Caco-2 (cell line): ENCODE measurements around the gene RUNX1. TPM values are rescaled to one million over a fixed set of nuclear protein-coding genes. Genes with fewer than 3 reads are reported as not detected.

Experiments
- BruUV-seq: library from RNA; stranded (reverse); fragments of 400-500 nt; replicated peaks from 2 replicates; lab custom pipeline; 2021; lab: Mats Ljungman, UMichigan
- CTCF ChIA-PET: fragments of 300-600 bp; sonication (Branson Sonifier 250); formaldehyde crosslinking; loops from one replicate; lab custom pipeline; 2022; ENCODE audit warnings: antibody characterized with exemption; lab: Charles Lee
- POLR2A ChIA-PET: fragments of 300-600 bp; sonication (Branson Sonifier 250); formaldehyde crosslinking; loops from one replicate; lab custom pipeline; 2022; ENCODE audit warnings: antibody characterized with exemption; lab: Charles Lee
- DNase-seq, 2 experiments: peaks; one replicate each; pipeline versions ENCODE4 v3.0.0 to v3.0.0-alpha.2; 2020 to 2022
- H3K27me3 ChIP-seq: replicated peaks from 2 replicates; pipeline ENCODE4 v1.6.0; 2011; ENCODE audit warnings: low read length; ENCODE audit not compliant: control insufficient read depth, insufficient read depth
- H3K36me3 ChIP-seq: 2 replicates; pipeline ENCODE4 v1.5.1; 2011; ENCODE audit warnings: low read length; ENCODE audit not compliant: control insufficient read depth, insufficient read depth
- H3K4me1 ChIP-seq: fragments of 250-450 bp; sonication (Bioruptor Pico); 2 replicates; pipeline ENCODE4 v1.5.1; 2020; ENCODE audit warnings: mild to moderate bottlenecking
- H3K4me3 ChIP-seq: 2 replicates; pipeline ENCODE4 v1.5.1; 2011; ENCODE audit warnings: low read depth, mild to moderate bottlenecking, control low read depth, low read length
- H3K9me3 ChIP-seq: fragments of 250-450 bp; sonication (Bioruptor Pico); 2 replicates; pipeline ENCODE4 v1.5.1; 2020; ENCODE audit warnings: mild to moderate bottlenecking, moderate library complexity
- H3K27ac Mint-ChIP-seq: one replicate; pipeline ENCODE4 v1.8.0; 2022; ENCODE audit warnings: mixed read lengths; ENCODE audit not compliant: unreplicated experiment
- H3K27me3 Mint-ChIP-seq: one replicate; pipeline ENCODE4 v1.8.0; 2022; ENCODE audit warnings: mixed read lengths; ENCODE audit not compliant: insufficient read depth, unreplicated experiment
- H3K36me3 Mint-ChIP-seq: one replicate; pipeline ENCODE4 v1.8.0; 2022; ENCODE audit warnings: mild to moderate bottlenecking, mixed read lengths; ENCODE audit not compliant: insufficient read depth, unreplicated experiment
- H3K4me1 Mint-ChIP-seq: one replicate; pipeline ENCODE4 v1.8.0; 2022; ENCODE audit warnings: low read depth, mixed read lengths; ENCODE audit not compliant: unreplicated experiment
- H3K4me3 Mint-ChIP-seq: one replicate; pipeline ENCODE4 v1.8.0; 2022; ENCODE audit warnings: mild to moderate bottlenecking, moderate library complexity, mixed read lengths; ENCODE audit not compliant: unreplicated experiment
- H3K9me3 Mint-ChIP-seq: one replicate; pipeline ENCODE4 v1.8.0; 2022; ENCODE audit warnings: mixed read lengths; ENCODE audit not compliant: unreplicated experiment
- intact Hi-C: fragments of 100-400 bp; cut with micrococcal nuclease; formaldehyde crosslinking; loops from one replicate; pipeline ENCODE4 v1.10.0; 2022; ENCODE audit not compliant: unreplicated experiment
- total RNA-seq: library from RNA; stranded (reverse); gene quantifications from 2 replicates; pipeline ENCODE4 v1.2.3, GENCODE V29; 2022
- TF ChIP-seq, protein P1 (sequence below), 2 experiments: fragments of 200-600 bp in 1 of 2; IDR thresholded peaks; 1 replicate in 1 of 2; 2 replicates in 1 of 2; pipeline versions ENCODE4 v1.5.1 to v1.8.0; 2011 to 2022; ENCODE audit warnings: antibody characterized with exemption in 1 of 2, control low read depth in 1 of 2, inconsistent platforms in 1 of 2, low read depth in 1 of 2, low read length in 1 of 2, mild to moderate bottlenecking in 1 of 2, moderate library complexity in 1 of 2; ENCODE audit not compliant: insufficient read depth in 1 of 2, severe bottlenecking in 1 of 2, unreplicated experiment in 1 of 2

The RUNX1 gene
- total RNA-seq, 1 experiment from 2014 or later: 11.7 TPM

DNA sequence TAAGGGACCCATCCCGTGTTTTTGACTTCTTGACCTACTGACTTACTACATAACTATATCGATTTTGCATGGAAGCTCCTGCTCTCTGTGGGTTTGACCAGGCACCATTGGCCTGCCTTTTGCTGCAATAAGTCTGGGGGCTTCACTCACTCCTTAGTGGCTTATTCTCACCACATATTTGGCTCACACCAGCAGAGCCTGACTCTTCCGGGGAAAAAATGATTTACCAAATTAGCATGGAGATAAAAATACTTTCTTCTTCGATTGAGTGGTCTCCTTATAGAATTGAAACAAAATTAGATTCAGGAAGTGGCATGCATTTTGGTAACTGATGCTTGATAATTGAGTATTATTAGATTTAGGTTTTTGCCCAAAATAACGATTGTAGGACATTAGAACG lies 129.7 kb downstream of the RUNX1 start:
- Histone ChIP-seq H3K4me3 (no peak overlapping the region), H3K9me3 (no peaks in the 10 kb centered on the region), H3K36me3 (no peaks in the 10 kb centered on the region), H3K27me3 (no peaks in the 10 kb centered on the region), H3K4me1 (peaks cover 7% of the 10 kb centered on the region; the same call in 1 of the 2 replicates)
- peaks cover 7% of the 10 kb centered on the region for H3K4me1 Mint-ChIP-seq
- TF ChIP-seq, protein P1, sequence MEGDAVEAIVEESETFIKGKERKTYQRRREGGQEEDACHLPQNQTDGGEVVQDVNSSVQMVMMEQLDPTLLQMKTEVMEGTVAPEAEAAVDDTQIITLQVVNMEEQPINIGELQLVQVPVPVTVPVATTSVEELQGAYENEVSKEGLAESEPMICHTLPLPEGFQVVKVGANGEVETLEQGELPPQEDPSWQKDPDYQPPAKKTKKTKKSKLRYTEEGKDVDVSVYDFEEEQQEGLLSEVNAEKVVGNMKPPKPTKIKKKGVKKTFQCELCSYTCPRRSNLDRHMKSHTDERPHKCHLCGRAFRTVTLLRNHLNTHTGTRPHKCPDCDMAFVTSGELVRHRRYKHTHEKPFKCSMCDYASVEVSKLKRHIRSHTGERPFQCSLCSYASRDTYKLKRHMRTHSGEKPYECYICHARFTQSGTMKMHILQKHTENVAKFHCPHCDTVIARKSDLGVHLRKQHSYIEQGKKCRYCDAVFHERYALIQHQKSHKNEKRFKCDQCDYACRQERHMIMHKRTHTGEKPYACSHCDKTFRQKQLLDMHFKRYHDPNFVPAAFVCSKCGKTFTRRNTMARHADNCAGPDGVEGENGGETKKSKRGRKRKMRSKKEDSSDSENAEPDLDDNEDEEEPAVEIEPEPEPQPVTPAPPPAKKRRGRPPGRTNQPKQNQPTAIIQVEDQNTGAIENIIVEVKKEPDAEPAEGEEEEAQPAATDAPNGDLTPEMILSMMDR (IDR thresholded peaks at IDR 0.05; ENCODE audit: insufficient read depth in 1 of 2, low read depth in 1 of 2, low read length in 1 of 2, severe bottlenecking in 1 of 2, unreplicated experiment in 1 of 2): no peak
- H3K27me3 Mint-ChIP-seq: no peaks in the 10 kb centered on the region
- ChIA-PET POLR2A (no interaction called here), CTCF (no interaction called here)
- H3K9me3 Mint-ChIP-seq: no peaks in the 10 kb centered on the region
- no peak overlapping the region for H3K4me3 Mint-ChIP-seq
- H3K36me3 Mint-ChIP-seq: no peaks in the 10 kb centered on the region
- intact Hi-C loops: no loop called here
- BruUV-seq: no TSS peak
- no peak for DNase-seq
- no peak overlapping the region for H3K27ac Mint-ChIP-seq

DNA sequence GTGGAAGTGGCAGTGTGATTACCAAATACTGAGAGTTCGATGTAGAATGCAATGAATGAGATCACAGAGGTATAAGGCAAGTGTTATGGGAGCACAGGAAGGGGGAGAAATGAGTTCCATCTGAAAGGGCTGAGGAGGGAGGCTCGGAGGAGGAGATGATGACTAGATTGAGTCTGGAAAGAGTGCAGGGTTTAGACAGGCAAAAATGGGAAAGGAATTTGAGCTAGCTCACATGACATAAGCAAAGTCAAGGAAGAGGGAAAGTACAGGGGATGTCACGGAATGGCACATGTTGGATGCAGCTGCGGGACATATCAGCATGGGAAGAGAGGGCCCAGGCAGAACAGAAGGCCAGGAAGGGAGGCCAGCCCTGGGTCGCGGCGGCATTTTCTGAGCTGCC lies 132.7 kb downstream of the RUNX1 start:
- ChIA-PET POLR2A (no interaction called here), CTCF (no interaction called here)
- no peak overlapping the region for H3K4me3 Mint-ChIP-seq
- Histone ChIP-seq H3K27me3 (no peaks in the 10 kb centered on the region; the same call in 1 of the 2 replicates), H3K36me3 (no peaks in the 10 kb centered on the region), H3K9me3 (no peaks in the 10 kb centered on the region), H3K4me3 (no peak overlapping the region), H3K4me1 (peaks cover 7% of the 10 kb centered on the region; the same call in 1 of the 2 replicates)
- H3K9me3 Mint-ChIP-seq: no peaks in the 10 kb centered on the region
- intact Hi-C loops: no loop called here
- no peaks in the 10 kb centered on the region for H3K36me3 Mint-ChIP-seq
- TF ChIP-seq, protein P1 (IDR thresholded peaks at IDR 0.05; ENCODE audit: insufficient read depth in 1 of 2, low read depth in 1 of 2, low read length in 1 of 2, severe bottlenecking in 1 of 2, unreplicated experiment in 1 of 2): no peak
- peaks cover 7% of the 10 kb centered on the region for H3K4me1 Mint-ChIP-seq
- no peak for DNase-seq
- H3K27ac Mint-ChIP-seq: no peak overlapping the region
- no peaks in the 10 kb centered on the region for H3K27me3 Mint-ChIP-seq
- no TSS peak for BruUV-seq

DNA sequence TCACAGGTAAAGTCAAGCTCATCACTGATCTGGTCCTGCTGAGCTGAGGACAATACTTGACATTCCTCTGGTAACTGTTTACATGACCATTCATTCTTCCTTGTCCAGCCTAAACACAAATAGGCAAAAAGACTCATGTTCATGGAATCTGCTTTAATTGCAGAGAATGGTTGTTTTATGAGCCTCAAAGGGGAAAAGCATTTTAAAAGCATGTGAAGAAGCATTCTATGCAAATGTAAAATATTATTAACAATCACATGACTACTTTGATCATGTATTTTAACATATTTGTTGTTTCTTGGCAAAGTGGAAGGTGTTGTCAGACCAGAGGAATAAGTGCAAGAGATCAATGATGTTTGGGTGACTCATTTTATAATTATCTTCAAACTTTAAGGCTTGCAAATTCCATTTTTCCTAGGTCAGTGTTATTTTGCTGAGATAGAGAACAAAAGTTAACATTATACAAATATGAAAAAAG lies 133.7 kb downstream of the RUNX1 start:
- DNase-seq: no peak
- H3K4me1 Mint-ChIP-seq: peaks cover 8% of the 10 kb centered on the region
- no peaks in the 10 kb centered on the region; the same call in 1 of the 2 replicates for H3K27me3 ChIP-seq
- intact Hi-C loops: no loop called here
- TF ChIP-seq, protein P1 (IDR thresholded peaks at IDR 0.05; ENCODE audit: insufficient read depth in 1 of 2, low read depth in 1 of 2, low read length in 1 of 2, severe bottlenecking in 1 of 2, unreplicated experiment in 1 of 2): no peak
- H3K4me3 ChIP-seq: no peak overlapping the region
- CTCF ChIA-PET: no interaction called here
- no peaks in the 10 kb centered on the region for H3K27me3 Mint-ChIP-seq
- H3K9me3 ChIP-seq: no peaks in the 10 kb centered on the region
- no peaks in the 10 kb centered on the region for H3K36me3 Mint-ChIP-seq
- no TSS peak for BruUV-seq
- no peak overlapping the region for H3K27ac Mint-ChIP-seq
- H3K4me3 Mint-ChIP-seq: no peak overlapping the region
- POLR2A ChIA-PET: no interaction called here
- no peaks in the 10 kb centered on the region for H3K9me3 Mint-ChIP-seq
- H3K36me3 ChIP-seq: no peaks in the 10 kb centered on the region
- H3K4me1 ChIP-seq: peaks cover 7% of the 10 kb centered on the region; the same call in 1 of the 2 replicates
